Activated CD8-positive, alpha-beta memory T cell treated with anti-CD3 and anti-CD28 coated beads, Interleukin-2, amount 50 U/mL, for 48 hours (primary cell): ENCODE data around the gene DUSP6.
"Not testable (repeated sequence)": the region's sequence is repeated elsewhere in the genome, so short reads cannot be mapped to it uniquely, and the experiment has no call there.

ENCODE experiments used
- DNase-seq: peaks from one replicate; pipeline ENCODE4 v3.0.0-alpha.2; 2020

DUSP6 gene

GRCh38 chr12:89350630-89351488, 1.4 kb downstream of the DUSP6 start:
- peak; percentile 64 for DNase-seq

- no peak for DNase-seq
Observed at GRCh38 chr12:89350260-89350629, 2.1 kb downstream of the DUSP6 start.

GRCh38 chr12:89349814-89350213, 2.5 kb downstream of the DUSP6 start:
- DNase-seq, result no peak

- no peak for DNase-seq
Observed at GRCh38 chr12:89348894-89349699, 3.2 kb downstream of the DUSP6 start.

- no peak for DNase-seq
Observed at GRCh38 chr12:89347325-89347829, 4.9 kb downstream of the DUSP6 start.

GRCh38 chr12:89346741-89347324, 5.5 kb downstream of the DUSP6 start:
- DNase-seq, result no peak

GRCh38 chr12:89345830-89346740, 6.2 kb downstream of the DUSP6 start:
- DNase-seq, result no peak

GRCh38 chr12:89345376-89345775, 6.9 kb downstream of the DUSP6 start:
- DNase-seq, result no peak

GRCh38 chr12:89344862-89345202, 7.5 kb downstream of the DUSP6 start:
- no peak for DNase-seq

GRCh38 chr12:89344043-89344861, 8.0 kb downstream of the DUSP6 start:
- no peak for DNase-seq

- no peak for DNase-seq
Observed at GRCh38 chr12:89343127-89343526, 9.2 kb downstream of the DUSP6 start.

GRCh38 chr12:89340861-89341260, 11.4 kb downstream of the DUSP6 start:
- DNase-seq, result no peak

GRCh38 chr12:89339526-89339925, 12.8 kb downstream of the DUSP6 start:
- no peak for DNase-seq

- DNase-seq, result not testable (repeated sequence)
Observed at GRCh38 chr12:89337136-89337535, 15.2 kb downstream of the DUSP6 start.

- DNase-seq, result no peak
Observed at GRCh38 chr12:89335452-89336244, 16.7 kb downstream of the DUSP6 start.

GRCh38 chr12:89334548-89335169, 17.6 kb downstream of the DUSP6 start:
- no peak for DNase-seq

- DNase-seq, result no peak
Observed at GRCh38 chr12:89333564-89334252, 18.6 kb downstream of the DUSP6 start.

GRCh38 chr12:89328151-89329030, 23.9 kb downstream of the DUSP6 start:
- no peak for DNase-seq
